Right renal cortex interstitium (tissue), 3 donors: Measurements from ENCODE around the gene SSTR5. TPM values are rescaled to one million over a fixed set of nuclear protein-coding genes. Genes with fewer than 3 reads are reported as not detected.

Source experiments
- DNase-seq, 3 donors: peaks; one replicate each; pipeline ENCODE4 v3.0.0-alpha.2; 2013; ENCODE audit warnings: low read depth in 3 of 3, low spot score in 2 of 3
- polyA plus RNA-seq, 3 donors: library from polyadenylated mRNA; unstranded; fragments of 120-200 nt; gene quantifications; one replicate each; pipeline ENCODE4 v1.2.1, GENCODE V29; 2013; ENCODE audit not compliant: insufficient read length in 3 of 3

SSTR5 gene
- polyA plus RNA-seq, 3 donors = 0.18 to 0.21 TPM; not detected in 1

- no peak for DNase-seq
These were observed 47.4 kb downstream of the SSTR5 start for GRCh38 chr16:1119766-1120576.

- no peak for DNase-seq
These were observed 48.0 kb downstream of the SSTR5 start for GRCh38 chr16:1120577-1120941.

DNA sequence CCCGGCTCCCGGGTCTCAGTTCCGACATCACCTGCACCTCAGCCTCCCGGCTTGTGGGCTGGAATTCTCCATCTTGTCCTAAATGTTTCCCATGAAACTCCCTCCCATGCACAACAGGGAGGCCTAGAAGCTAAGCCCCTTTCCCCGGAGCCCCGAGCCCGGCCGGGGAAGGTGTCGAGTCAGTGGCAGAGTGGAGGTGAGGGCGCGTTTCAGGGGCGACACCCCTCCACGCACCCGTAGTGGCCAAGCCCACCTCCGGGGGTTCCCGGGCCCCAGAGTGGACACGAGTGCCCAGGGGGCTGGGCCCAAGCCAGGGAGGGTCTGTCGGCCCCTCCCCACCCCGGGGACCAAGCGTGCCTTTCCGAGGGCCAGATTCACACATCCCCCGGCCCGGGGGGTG, 48.5 kb downstream of the SSTR5 start:
- DNase-seq = no peak

GRCh38 chr16:1121601-1122397, 49.3 kb downstream of the SSTR5 start:
- no peak for DNase-seq

DNA sequence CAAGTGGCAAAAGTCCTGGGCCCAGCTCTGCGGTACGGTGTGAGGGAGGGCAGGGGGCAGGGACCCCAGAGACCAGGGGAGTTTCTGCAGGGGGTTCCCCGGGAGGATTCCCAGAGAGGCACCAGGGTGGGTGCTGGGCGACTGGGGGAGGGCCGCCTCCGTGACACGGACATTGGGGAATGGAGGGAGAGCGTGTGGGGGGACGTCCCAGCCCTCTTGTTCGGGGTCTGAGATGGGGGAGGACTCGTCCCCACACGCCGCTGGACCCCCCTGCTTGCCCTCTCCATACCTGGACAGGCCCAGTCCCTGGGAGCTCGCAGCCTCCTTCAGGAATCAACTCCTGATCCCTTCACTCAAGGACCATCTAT, 49.8 kb downstream of the SSTR5 start:
- no peak for DNase-seq

GRCh38 chr16:1123525-1124230, 51.1 kb downstream of the SSTR5 start:
- DNase-seq = no peak

GRCh38 chr16:1124291-1124690, 51.7 kb downstream of the SSTR5 start:
- DNase-seq = no peak

GRCh38 chr16:1124795-1125194, 52.2 kb downstream of the SSTR5 start:
- DNase-seq = no peak

DNA sequence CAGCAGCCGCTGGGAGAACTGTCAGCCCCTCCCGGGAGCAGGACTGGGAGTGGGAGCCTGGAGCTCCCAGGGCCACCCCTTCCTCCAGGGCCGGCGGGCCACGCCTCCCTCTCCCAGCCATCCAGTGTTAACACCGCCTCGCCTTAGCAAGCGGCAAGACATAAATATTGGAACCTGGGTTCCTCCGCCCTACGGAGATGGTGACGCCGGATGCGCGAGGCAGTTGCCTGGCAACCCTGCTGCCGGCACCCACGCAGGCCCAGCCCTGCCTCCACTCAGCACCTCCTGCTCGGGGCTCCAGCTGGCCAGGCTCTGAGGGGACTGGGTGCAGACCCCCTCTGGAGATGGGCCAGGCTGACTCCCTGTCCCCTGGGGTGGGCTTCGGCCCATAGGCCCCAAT, 52.9 kb downstream of the SSTR5 start:
- DNase-seq = peak; percentile 40 to 61 (median 44)

- no peak for DNase-seq
These were observed 53.5 kb downstream of the SSTR5 start for GRCh38 chr16:1126044-1126443.

DNA sequence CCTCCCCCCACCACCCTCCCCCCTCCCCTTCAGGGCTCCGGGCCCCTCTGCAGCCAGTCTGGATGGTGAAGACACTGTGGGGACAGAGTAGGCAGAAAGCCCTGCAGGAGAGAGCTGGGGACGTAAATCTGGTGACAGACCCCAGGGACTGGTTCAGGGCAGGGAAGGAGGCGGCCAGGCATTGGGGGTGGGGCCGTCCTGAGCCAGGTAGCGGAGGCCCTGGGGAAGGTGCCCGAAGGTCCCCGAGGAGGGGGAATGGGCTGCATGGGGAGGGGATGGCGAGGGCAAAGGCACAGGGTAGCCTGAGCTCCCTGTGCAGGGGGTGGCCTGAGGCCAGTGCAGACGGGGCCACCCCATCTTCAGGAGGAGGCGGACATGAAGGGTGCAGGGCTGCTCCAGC, 54.0 kb downstream of the SSTR5 start:
- DNase-seq = no peak

DNA sequence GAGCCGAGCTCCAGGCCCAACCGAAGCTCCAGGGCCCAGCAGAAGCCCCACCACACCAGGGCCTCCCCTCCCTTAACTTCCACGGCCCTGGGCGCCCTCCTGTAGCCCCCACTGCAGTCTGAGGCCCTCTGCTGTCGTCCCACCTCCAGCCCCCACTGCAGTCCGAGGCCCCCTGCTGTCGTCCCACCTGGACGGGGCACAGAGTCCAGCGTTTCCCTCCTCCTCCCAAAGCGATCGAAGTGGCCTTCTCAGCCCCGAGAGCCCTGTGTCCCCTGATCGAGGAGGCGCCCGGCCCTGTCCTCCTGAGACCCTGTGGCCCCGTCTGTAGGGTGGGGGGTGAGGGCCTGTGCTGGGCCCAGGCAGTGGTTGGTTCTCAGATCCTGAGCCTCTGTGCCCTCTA, 54.6 kb downstream of the SSTR5 start:
- no peak for DNase-seq

DNA sequence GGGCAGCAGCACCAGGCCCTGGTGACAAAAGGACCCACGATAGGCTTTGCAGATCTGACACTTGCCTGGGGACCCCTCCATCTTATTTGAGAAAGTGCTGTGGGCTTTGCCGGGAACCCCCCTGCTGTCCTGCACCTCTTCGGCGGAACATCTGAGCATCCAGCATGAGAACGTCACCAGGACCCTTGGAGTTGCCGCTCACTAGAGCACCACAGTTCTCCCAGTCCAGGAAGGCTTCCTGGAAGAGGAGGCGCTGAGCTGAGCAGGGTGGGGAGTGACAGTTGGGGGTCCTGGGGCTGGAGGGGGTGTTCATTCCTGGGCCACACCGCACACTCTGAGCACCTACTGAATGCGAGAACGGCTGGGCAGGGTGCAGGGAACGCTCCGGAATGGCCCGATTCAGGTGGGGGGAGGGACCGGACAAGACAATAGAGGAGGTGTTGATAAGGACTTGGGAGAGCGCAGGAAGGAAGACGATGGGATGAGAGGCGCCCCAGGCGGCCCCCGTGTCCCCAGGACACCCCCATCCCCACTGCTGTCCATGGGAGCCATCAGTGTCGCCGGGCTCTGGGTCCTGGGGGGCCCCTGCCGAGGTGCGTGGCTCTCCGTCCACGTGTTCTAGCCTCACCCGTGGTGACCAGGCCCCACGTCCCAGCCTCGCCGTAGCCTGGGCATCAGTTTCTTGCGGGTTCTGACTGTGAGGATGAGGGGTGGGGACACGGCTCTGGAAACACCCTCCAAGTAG, 55.6 kb downstream of the SSTR5 start:
- DNase-seq = no peak

DNA sequence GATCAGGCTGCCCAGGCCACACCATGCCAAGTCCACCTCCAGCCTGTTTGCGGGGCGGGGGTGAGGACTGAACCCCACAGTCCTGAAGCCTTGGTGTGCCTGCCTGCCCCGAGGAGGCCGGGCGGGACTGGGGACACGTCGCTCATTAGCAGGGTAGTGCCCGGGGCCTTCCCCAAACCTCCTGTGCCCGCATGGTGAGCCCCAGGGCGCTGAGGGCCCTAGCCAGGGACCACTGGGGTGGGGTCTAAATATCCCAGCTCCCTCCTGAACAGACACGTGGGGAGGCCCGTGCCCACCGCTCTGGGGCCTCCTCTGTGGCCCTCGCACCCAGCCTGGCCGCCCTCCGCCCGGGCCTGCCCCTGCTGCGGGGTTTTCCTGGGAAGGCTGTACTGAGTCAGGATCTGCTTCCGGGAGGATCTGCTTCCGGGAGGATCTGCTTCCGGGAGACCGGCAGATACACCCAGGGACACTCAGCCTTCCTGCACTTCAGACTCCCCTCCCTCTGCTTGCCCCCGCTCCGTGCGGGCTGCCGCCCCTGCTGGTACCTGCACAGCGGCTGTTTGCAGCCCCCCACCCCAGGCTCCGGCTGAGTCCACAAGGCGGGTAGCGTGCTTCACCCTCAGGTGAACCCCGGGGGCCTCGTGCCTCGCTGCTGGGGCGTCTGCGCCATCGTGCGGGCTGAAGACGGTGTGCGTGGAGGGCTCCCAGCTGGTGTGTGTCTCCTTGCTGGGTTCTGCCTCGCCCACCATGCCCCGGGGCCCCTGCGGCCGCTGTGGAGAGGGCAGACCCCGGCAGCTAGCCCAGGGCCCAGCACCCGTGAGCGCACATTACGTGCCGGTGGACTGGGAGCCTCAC, 56.8 kb downstream of the SSTR5 start:
- DNase-seq = no peak

DNA sequence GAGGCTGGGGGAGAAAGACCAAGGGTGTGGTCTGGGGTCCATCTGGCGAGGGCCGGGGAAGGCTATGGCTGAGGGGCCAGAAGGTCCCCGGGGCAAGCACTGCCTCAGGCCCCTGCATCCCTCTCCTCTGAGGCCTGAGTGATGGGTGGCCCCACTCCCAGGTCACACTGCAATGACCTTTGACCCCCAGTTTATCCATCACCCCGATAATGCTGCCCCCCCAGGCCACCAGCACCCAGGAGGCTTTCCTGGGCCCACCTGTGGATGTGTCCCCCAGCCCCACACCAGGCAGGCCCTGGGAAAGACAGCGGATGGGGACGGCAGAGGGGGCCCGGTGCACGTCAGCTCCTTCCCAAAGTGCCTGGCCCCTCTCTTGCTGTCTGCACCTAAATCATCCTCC, 57.8 kb downstream of the SSTR5 start:
- no peak for DNase-seq

Other genes starting within 250 kb of the SSTR5 start
- gene LMF1, start 101.8 kb upstream of the SSTR5 start, polyA plus RNA-seq = 10 to 100 TPM; 13.8 to 16.3 (median 13.9) TPM
- 1 to 10 TPM; 2.8 to 3.2 (median 3.0) TPM for gene SOX8, start 91.0 kb upstream of the SSTR5 start, polyA plus RNA-seq
- not detected for gene C1QTNF8, start 23.5 kb downstream of the SSTR5 start, polyA plus RNA-seq
- gene CACNA1H, start 80.4 kb downstream of the SSTR5 start, polyA plus RNA-seq = 10 to 100 TPM; 16.6 to 18.4 (median 16.9) TPM
- gene TPSG1, start 152.5 kb downstream of the SSTR5 start, polyA plus RNA-seq = under 1 TPM; 0.49 to 0.71 (median 0.54) TPM
- gene TPSB2, start 157.4 kb downstream of the SSTR5 start, polyA plus RNA-seq = under 1 TPM in 1 of 3 donors, not detected in 2; 0.15 TPM
- gene TPSAB1, start 168.0 kb downstream of the SSTR5 start, polyA plus RNA-seq = not detected
- not detected for gene TPSD1, start 183.3 kb downstream of the SSTR5 start, polyA plus RNA-seq
- gene UBE2I, start 236.9 kb downstream of the SSTR5 start, polyA plus RNA-seq = 100 to 1,000 TPM; 147 to 155 (median 151) TPM